Measurements from ENCODE around the gene FRMD1. TPM values are rescaled to one million over a fixed set of nuclear protein-coding genes. Genes with fewer than 3 reads are reported as not detected.

FRMD1 gene
- total and polyA plus RNA-seq, 2 of the 8 experiments (the other 6 are each of a cell fraction or from before 2014, with no cell fraction given) = 0.36 TPM; not detected in 1

- H3K27me3 ChIP-seq (replicated peaks in 1 of 4; ENCODE audit: control insufficient read depth in 3 of 4, extremely low read depth in 1 of 4, insufficient read depth in 3 of 4, low read length in 3 of 4) = no peaks in the 10 kb centered on the region
- no peak overlapping the region for H3K23ac ChIP-seq (ENCODE audit: insufficient read length)
- H2AFZ ChIP-seq (ENCODE audit: low read length) = no peak overlapping the region
- no peaks in the 10 kb centered on the region for H3K79me2 ChIP-seq (ENCODE audit: control insufficient read depth in 1 of 2, insufficient read depth in 2 of 2, low read length in 2 of 2)
- ChIA-PET CTCF (ENCODE audit: partially characterized antibody) (interaction anchor here (0.6 to 1.9 kb wide), 5 partner anchors 17 to 970 kb away, joined by 3 to 4 read pairs (median 3); no protein-coding TSS in a partner anchor), POLR2A (ENCODE audit: partially characterized antibody) (interaction anchor here (1.0 kb wide), 1 partner anchor 111 kb away, joined by 4 read pairs; no protein-coding TSS in a partner anchor)
- H2BK120ac ChIP-seq (replicated peaks; ENCODE audit: low read depth, low read length) = no peak overlapping the region
- H3K9me3 ChIP-seq (ENCODE audit: insufficient read depth in 2 of 2, low read depth in 1 of 2, low read length in 1 of 2) = no peaks in the 10 kb centered on the region
- no peak overlapping the region for H4K8ac ChIP-seq (ENCODE audit: extremely low read depth, insufficient read depth, low read length)
- no peak for FAIRE-seq
- H3K56ac ChIP-seq (replicated peaks; ENCODE audit: insufficient read length, low read depth, low read length) = no peak overlapping the region
- no peak overlapping the region for H3K4me2 ChIP-seq (ENCODE audit: insufficient read depth in 1 of 2, low read depth in 2 of 2, low read length in 2 of 2)
- WGBS, 2 experiments (ENCODE audit: extremely low coverage in 1 of 2, insufficient coverage in 1 of 2, insufficient read length in 1 of 2, insufficient replicate concordance in 2 of 2, low coverage in 1 of 2, low lambda C conversion rate in 2 of 2, missing lambda C conversion rate in 1 of 2) = 83% methylated on average over 9 of the region's 10 CpGs; no CpG with 5 or more reads in 1 of the 2 experiments
- no peak overlapping the region for H4K91ac ChIP-seq (replicated peaks; ENCODE audit: insufficient read length, low read length)
- H2AK5ac ChIP-seq (ENCODE audit: low read depth, low read length) = no peak overlapping the region
- H3K36me3 ChIP-seq (ENCODE audit: control insufficient read depth in 2 of 4, insufficient read depth in 4 of 4, low read length in 3 of 4) = no peaks in the 10 kb centered on the region
- H4K5ac ChIP-seq (ENCODE audit: insufficient read length, low read depth, low read length) = no peak overlapping the region
- H4K20me1 ChIP-seq (replicated peaks in 1 of 2; ENCODE audit: control insufficient read depth in 1 of 2, insufficient read depth in 2 of 2, low read length in 2 of 2) = no peaks in the 10 kb centered on the region
- H3K27ac ChIP-seq (ENCODE audit: low read depth, low read length) = no peak overlapping the region
- no peak overlapping the region for H3K14ac ChIP-seq (ENCODE audit: insufficient read length)
- no peaks in the 10 kb centered on the region for H3K79me1 ChIP-seq (ENCODE audit: low read depth, low read length)
- H2BK15ac ChIP-seq (ENCODE audit: low read length) = no peak overlapping the region
- no peaks in the 10 kb centered on the region for H3K23me2 ChIP-seq (ENCODE audit: low read depth, low read length)
- H3K4me1 ChIP-seq (replicated peaks in 1 of 4; ENCODE audit: control insufficient read depth in 3 of 4, insufficient read depth in 4 of 4, low read length in 3 of 4) = no peaks in the 10 kb centered on the region; a peak in 3 of 7 replicates
- no peak overlapping the region for H2BK12ac ChIP-seq (ENCODE audit: low read depth, low read length)
- DNase-seq (ENCODE audit: low read depth in 1 of 2, low spot score in 2 of 2) = no peak
- no peak overlapping the region for H2BK5ac ChIP-seq (ENCODE audit: low read depth, low read length)
- no peak overlapping the region for H3K4me3 ChIP-seq (ENCODE audit: extremely low read depth in 1 of 4, insufficient read depth in 2 of 4, low read depth in 3 of 4, low read length in 4 of 4)
- no peak overlapping the region for H2BK20ac ChIP-seq (ENCODE audit: low read length)
- no peak overlapping the region for H3K9ac ChIP-seq (replicated peaks in 1 of 4; ENCODE audit: extremely low read depth in 1 of 4, low read depth in 3 of 4, low read length in 3 of 4)
- no peak overlapping the region for H3K4ac ChIP-seq (replicated peaks; ENCODE audit: insufficient read length, low read depth, low read length)
- no peak overlapping the region for H3K18ac ChIP-seq (ENCODE audit: extremely low read depth, low read length)
- no peak for TF ChIP-seq RFX5 (IDR thresholded peaks at IDR 0.05; ENCODE audit: borderline replicate concordance, low read depth, low read length)
- no peak for TF ChIP-seq PHF8 (conservative IDR thresholded peaks at IDR 0.05; ENCODE audit: low read depth, low read length)
- no peak for TF ChIP-seq SP1 (IDR thresholded peaks at IDR 0.05; ENCODE audit: low read depth, low read length)
- no peak for TF ChIP-seq POLR2A (IDR thresholded peaks at IDR 0.05; ENCODE audit: control extremely low read depth in 1 of 2, low read depth in 2 of 2, low read length in 2 of 2)
- TF ChIP-seq YY1 (IDR thresholded peaks at IDR 0.05; ENCODE audit: low read depth, low read length) = no peak
- TF ChIP-seq ATF3 (IDR thresholded peaks at IDR 0.05; ENCODE audit: insufficient read depth, low read depth, low read length) = no peak
- TF ChIP-seq HDAC6 (IDR thresholded peaks at IDR 0.05; ENCODE audit: low read depth, low read length) = no peak
- TF ChIP-seq CTBP2 (IDR thresholded peaks at IDR 0.05; ENCODE audit: borderline replicate concordance, insufficient read depth, insufficient read length, low read length) = no peak
- no peak for TF ChIP-seq ASH2L (IDR thresholded peaks at IDR 0.05; ENCODE audit: low read length)
- no peak for TF ChIP-seq CBX8 (IDR thresholded peaks at IDR 0.05; ENCODE audit: borderline replicate concordance, low read depth, low read length)
- no peak for TF ChIP-seq EP300 (IDR thresholded peaks at IDR 0.05; ENCODE audit: borderline replicate concordance in 1 of 2, low read depth in 2 of 2, low read length in 2 of 2)
- TF ChIP-seq CHD2 (IDR thresholded peaks at IDR 0.05; ENCODE audit: low read length) = no peak
- no peak for TF ChIP-seq NRF1 (IDR thresholded peaks at IDR 0.05; ENCODE audit: low read depth, low read length)
- TF ChIP-seq SRF (IDR thresholded peaks at IDR 0.05; ENCODE audit: low read depth, low read length) = no peak
- TF ChIP-seq ZNF274 (IDR thresholded peaks at IDR 0.05; ENCODE audit: borderline replicate concordance, extremely low read depth, low read length) = no peak
Measured at GRCh38 chr6:168048724-168049025, 30.3 kb downstream of the FRMD1 start.
